Muscle layer of colon (tissue), 2 donors: ENCODE measurements around the gene SORD.
"Not testable (repeated sequence)": the region's sequence is repeated elsewhere in the genome, so short reads cannot be mapped to it uniquely, and the experiment has no call there.

ENCODE experiments used
- H3K27ac ChIP-seq: one replicate; pipeline ENCODE4 v1.7.0; 2013; ENCODE audit warnings: low read depth, mild to moderate bottlenecking, low read length, moderate library complexity
- H3K27me3 ChIP-seq, 2 donors: one replicate each; pipeline ENCODE4 v1.7.0; 2013; ENCODE audit warnings: low read length in 2 of 2, mild to moderate bottlenecking in 2 of 2; ENCODE audit not compliant: insufficient read depth in 2 of 2, control insufficient read depth in 1 of 2
- H3K36me3 ChIP-seq: one replicate; pipeline ENCODE4 v1.7.0; 2013; ENCODE audit warnings: mild to moderate bottlenecking, low read length; ENCODE audit not compliant: insufficient read depth
- H3K4me1 ChIP-seq: one replicate; pipeline ENCODE4 v1.7.0; 2013; ENCODE audit warnings: mild to moderate bottlenecking, low read length; ENCODE audit not compliant: insufficient read depth
- H3K4me3 ChIP-seq, 2 donors: one replicate each; pipeline ENCODE4 v1.7.0; 2013; ENCODE audit warnings: low read length in 2 of 2, low read depth in 1 of 2, mild to moderate bottlenecking in 1 of 2, moderate library complexity in 1 of 2
- H3K9ac ChIP-seq: one replicate; pipeline ENCODE4 v1.7.0; 2013; ENCODE audit warnings: low read length
- H3K9me3 ChIP-seq: one replicate; pipeline ENCODE4 v1.7.0; 2013; ENCODE audit warnings: mild to moderate bottlenecking, low read length
- donor health status: abdominal sarcoma.
- donor health status: Adenocarcinoma of cecum.

Gene SORD

DNA sequence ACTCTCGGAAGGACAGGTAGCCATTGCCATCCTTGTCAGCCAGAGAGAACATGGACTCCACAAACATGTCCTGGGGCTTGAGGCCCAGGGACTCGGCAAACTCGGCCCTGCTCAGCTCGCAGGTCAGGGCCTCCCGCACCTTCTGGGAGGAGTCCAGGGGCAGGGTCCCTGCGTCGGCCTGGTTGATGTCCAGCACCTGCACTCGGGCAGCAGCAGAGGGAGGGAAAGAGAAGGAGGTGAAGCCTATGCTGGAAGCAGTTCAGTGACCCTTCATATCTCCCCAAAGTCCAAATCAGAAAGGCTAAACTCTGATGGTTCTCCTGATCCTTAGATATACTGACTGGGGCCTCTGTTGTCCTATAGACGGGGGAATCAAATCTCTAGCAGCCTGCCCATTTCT lies 81.2 kb downstream of the SORD start:
- H3K4me3 ChIP-seq, H3K36me3 ChIP-seq, H3K9me3 ChIP-seq, H3K27me3 ChIP-seq, H3K4me1 ChIP-seq, H3K9ac ChIP-seq, H3K27ac ChIP-seq: not testable (repeated sequence)

DNA sequence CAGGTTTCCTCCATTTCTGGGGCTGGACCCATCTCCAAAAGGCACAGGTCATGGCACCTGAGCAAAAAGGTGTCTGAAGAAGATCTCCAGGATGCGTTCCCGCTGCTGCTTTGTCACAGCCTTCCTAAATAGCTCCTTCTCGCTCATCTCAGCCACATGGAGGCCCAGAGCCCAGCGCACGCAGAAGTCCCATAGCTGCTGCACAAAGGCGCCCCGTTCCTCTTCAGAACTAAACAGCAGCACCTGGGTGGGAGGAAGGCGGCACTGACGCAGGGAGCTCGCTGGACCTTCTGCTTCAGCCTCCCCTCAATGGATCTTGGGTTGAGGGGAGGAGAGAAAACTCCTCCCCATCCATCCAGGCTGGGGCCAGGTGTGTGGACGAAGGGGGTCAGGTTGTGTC lies 82.6 kb downstream of the SORD start:
- no peak overlapping the region for H3K27ac ChIP-seq
- no peak overlapping the region for H3K9ac ChIP-seq
- no peak overlapping the region for H3K4me3 ChIP-seq
- H3K27me3 ChIP-seq: peaks cover 0 to 15% of the 10 kb centered on the region in 2 donors
- no peaks in the 10 kb centered on the region for H3K4me1 ChIP-seq
- no peaks in the 10 kb centered on the region for H3K9me3 ChIP-seq
- no peaks in the 10 kb centered on the region for H3K36me3 ChIP-seq

GRCh38 chr15:45106002-45106790 lies 83.2 kb downstream of the SORD start:
- no peaks in the 10 kb centered on the region for H3K4me1 ChIP-seq
- no peak overlapping the region for H3K4me3 ChIP-seq
- H3K36me3 ChIP-seq: no peaks in the 10 kb centered on the region
- H3K9me3 ChIP-seq: no peaks in the 10 kb centered on the region
- peaks cover 0 to 17% of the 10 kb centered on the region in 2 donors for H3K27me3 ChIP-seq
- no peak overlapping the region for H3K27ac ChIP-seq
- H3K9ac ChIP-seq: no peak overlapping the region

GRCh38 chr15:45107941-45108630 lies 85.1 kb downstream of the SORD start:
- no peak overlapping the region for H3K9ac ChIP-seq
- peaks cover 12 to 36% of the 10 kb centered on the region in 2 donors for H3K27me3 ChIP-seq
- H3K9me3 ChIP-seq: no peaks in the 10 kb centered on the region
- H3K36me3 ChIP-seq: no peaks in the 10 kb centered on the region
- no peak overlapping the region for H3K27ac ChIP-seq
- H3K4me1 ChIP-seq: peaks cover 7% of the 10 kb centered on the region
- H3K4me3 ChIP-seq: no peak overlapping the region

DNA sequence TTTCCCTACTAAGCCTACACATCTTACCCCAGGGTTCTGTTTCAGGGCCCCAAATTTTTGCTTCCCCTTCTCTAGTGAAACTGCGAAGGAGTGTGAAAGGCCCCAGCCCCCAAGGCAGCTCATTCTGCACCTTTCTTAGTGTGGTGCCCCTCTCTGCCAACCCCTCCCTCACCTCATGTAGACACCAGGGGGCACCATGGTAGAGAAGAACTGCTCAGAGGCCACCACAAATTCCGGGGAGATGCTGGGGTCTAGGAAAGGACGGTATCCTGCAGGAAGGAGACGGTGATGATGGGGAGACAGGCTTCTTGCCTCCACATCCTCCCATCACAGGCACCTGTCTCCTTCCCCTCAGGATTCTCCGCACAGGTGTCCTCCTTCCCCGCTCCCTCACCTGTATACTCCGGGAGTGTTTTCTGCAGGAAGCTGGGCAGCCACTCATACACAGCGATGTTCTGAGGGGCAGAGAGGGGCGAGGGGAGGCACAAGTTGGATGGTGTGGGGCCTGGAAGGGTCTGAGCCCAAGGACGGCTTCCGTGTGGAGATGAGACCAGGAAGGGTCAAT lies 87.3 kb downstream of the SORD start:
- Histone ChIP-seq H3K4me1 (peaks cover 7% of the 10 kb centered on the region), H3K27ac (no peak overlapping the region), H3K9ac (no peak overlapping the region), H3K27me3 (peaks cover 35 to 58% of the 10 kb centered on the region in 2 donors), H3K9me3 (no peaks in the 10 kb centered on the region), H3K4me3 (no peak overlapping the region), H3K36me3 (no peaks in the 10 kb centered on the region)

- Histone ChIP-seq H3K9me3 (no peaks in the 10 kb centered on the region), H3K27me3 (peaks cover 47 to 70% of the 10 kb centered on the region in 2 donors), H3K4me1 (peaks cover 7% of the 10 kb centered on the region), H3K36me3 (no peaks in the 10 kb centered on the region), H3K9ac (no peak overlapping the region), H3K27ac (no peak overlapping the region), H3K4me3 (no peak overlapping the region)
Observed at GRCh38 chr15:45111390-45112142, 88.6 kb downstream of the SORD start.

- H3K4me1 ChIP-seq: peaks cover 13% of the 10 kb centered on the region
- H3K9me3 ChIP-seq: no peaks in the 10 kb centered on the region
- no peak overlapping the region for H3K9ac ChIP-seq
- peaks cover 53 to 76% of the 10 kb centered on the region in 2 donors for H3K27me3 ChIP-seq
- no peaks in the 10 kb centered on the region for H3K36me3 ChIP-seq
- H3K27ac ChIP-seq: no peak overlapping the region
- H3K4me3 ChIP-seq: no peak overlapping the region
Observed at GRCh38 chr15:45112143-45112590, 89.2 kb downstream of the SORD start.

- Histone ChIP-seq H3K4me1 (peaks cover 17% of the 10 kb centered on the region), H3K9ac (no peak overlapping the region), H3K36me3 (no peaks in the 10 kb centered on the region), H3K27ac (no peak overlapping the region), H3K9me3 (no peaks in the 10 kb centered on the region), H3K4me3 (no peak overlapping the region), H3K27me3 (peaks cover 59 to 82% of the 10 kb centered on the region in 2 donors)
Observed at GRCh38 chr15:45112591-45113379, 89.8 kb downstream of the SORD start.

- Histone ChIP-seq H3K27me3 (peaks cover 61 to 85% of the 10 kb centered on the region in 2 donors), H3K36me3 (no peaks in the 10 kb centered on the region), H3K9ac (no peak overlapping the region), H3K4me3 (no peak overlapping the region), H3K9me3 (no peaks in the 10 kb centered on the region), H3K4me1 (peaks cover 19% of the 10 kb centered on the region), H3K27ac (no peak overlapping the region)
Observed at GRCh38 chr15:45113380-45113990, 90.5 kb downstream of the SORD start.

DNA sequence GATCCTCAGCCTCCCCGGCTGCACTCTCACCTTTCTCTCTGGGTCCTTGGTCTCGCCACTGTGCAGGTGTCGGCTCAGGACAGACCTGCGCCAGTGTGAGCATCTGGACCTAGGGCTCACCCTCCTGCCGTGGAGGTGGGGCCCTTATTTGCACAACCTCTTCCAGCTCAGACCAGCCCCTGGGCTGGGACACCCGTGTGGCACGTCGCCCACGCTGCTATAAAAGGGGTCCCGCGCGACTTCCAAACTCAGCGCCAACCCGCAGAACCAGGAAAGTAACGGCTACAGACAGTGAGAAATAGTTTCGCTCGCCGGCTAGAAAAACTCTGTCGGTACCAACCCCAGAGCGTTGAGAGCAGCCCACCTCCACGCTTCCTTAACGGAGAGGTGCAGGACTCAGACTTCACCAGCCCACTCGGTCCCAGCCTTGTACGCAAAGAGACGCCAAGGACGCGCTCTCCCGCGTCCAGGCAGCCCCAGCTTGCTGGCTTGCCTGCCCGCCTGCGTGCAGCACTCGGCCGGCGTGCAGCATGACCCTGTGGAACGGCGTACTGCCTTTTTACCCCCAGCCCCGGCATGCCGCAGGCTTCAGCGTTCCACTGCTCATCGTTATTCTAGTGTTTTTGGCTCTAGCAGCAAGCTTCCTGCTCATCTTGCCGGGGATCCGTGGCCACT lies 91.2 kb downstream of the SORD start, which contains the start of the genes DUOX2 and DUOXA2:
Gene DUOX2, minus strand, starts transcription at position 97 of the 675 bp plus-strand sequence. CDS start 761 bp downstream, outside the sequence.
Gene DUOXA2, plus strand, starts transcription at position 251 of the 675 bp plus-strand sequence. Its CDS starts 280 bp downstream, at position 531.
- Histone ChIP-seq H3K27me3 (peaks cover 61 to 88% of the 10 kb centered on the region in 2 donors), H3K4me3 (no peak within 1 kb of the TSS), H3K9me3 (no peaks in the 10 kb centered on the region), H3K4me1 (peaks cover 19% of the 10 kb centered on the region), H3K36me3 (no peaks in the 10 kb centered on the region), H3K27ac (no peak within 1 kb of the TSS), H3K9ac (no peak within 1 kb of the TSS)
